B cell (primary cell): Measurements from ENCODE around the gene EIF3K. TPM values are rescaled to one million over a fixed set of nuclear protein-coding genes. Genes with fewer than 3 reads are reported as not detected.
A peak's percentile ranks its signal among the peaks of the same experiment; 100 is the strongest.

Experiments
- ATAC-seq: fragments of 200-7000 bp; cut with Tn5 transposase; one replicate; pipeline ENCODE4 v1.10.0; 2021; ENCODE audit warnings: low read depth, mild to moderate bottlenecking, moderate number of reproducible peaks, moderate library complexity
- CTCF ChIA-PET: fragments of 350-600 bp; sonication (Branson Sonifier 250); formaldehyde crosslinking; loops from one replicate; lab custom pipeline; 2021; ENCODE audit warnings: antibody characterized with exemption, inconsistent platforms; lab: Charles Lee
- POLR2A ChIA-PET: fragments of 350-600 bp; sonication (Branson Sonifier 250); formaldehyde crosslinking; loops from one replicate; lab custom pipeline; 2021; ENCODE audit warnings: antibody characterized with exemption; lab: Charles Lee
- DNase-seq: peaks from one replicate; pipeline ENCODE4 v3.0.0; 2013
- H2AFZ ChIP-seq: 2 replicates; pipeline ENCODE4 v1.6.1; 2012; ENCODE audit warnings: mild to moderate bottlenecking, low read depth, low read length; ENCODE audit not compliant: insufficient read depth, poor library complexity, severe bottlenecking
- H3K27ac ChIP-seq, 2 donors: 1 replicate in 1 of 2; 2 replicates in 1 of 2; pipeline ENCODE4 v1.5.1; 2012 to 2013; ENCODE audit warnings: low read length in 2 of 2, mild to moderate bottlenecking in 2 of 2, moderate library complexity in 1 of 2
- H3K27me3 ChIP-seq, 4 experiments: fragments of 200-600 bp in 1 of 4; sonication (generic) in 1 of 4; replicated peaks in 1 of 4; 1 replicate in 2 of 4; 2 replicates in 2 of 4; pipeline versions ENCODE4 v1.6.1 to v1.7.0; 2013 to 2016; ENCODE audit warnings: low read length in 3 of 4, mild to moderate bottlenecking in 2 of 4, mixed read lengths in 1 of 4, moderate library complexity in 1 of 4; ENCODE audit not compliant: insufficient read depth in 4 of 4, control insufficient read depth in 3 of 4; ENCODE audit errors: control extremely low read depth in 1 of 4
- H3K36me3 ChIP-seq, 2 experiments: replicated peaks in 1 of 2; 1 replicate in 1 of 2; 2 replicates in 1 of 2; pipeline versions ENCODE4 v1.6.1 to v1.7.1; 2013; ENCODE audit warnings: low read length in 1 of 2; ENCODE audit not compliant: insufficient read depth in 2 of 2, control insufficient read depth in 1 of 2; ENCODE audit errors: control extremely low read depth in 1 of 2, extremely low read depth in 1 of 2
- H3K4me1 ChIP-seq, 2 donors: fragments of 200-600 bp in 1 of 2; sonication (generic) in 1 of 2; 1 replicate in 1 of 2; 2 replicates in 1 of 2; pipeline versions ENCODE4 v1.5.1 to v1.6.1; 2013 to 2017; ENCODE audit warnings: low read length in 2 of 2; ENCODE audit not compliant: control insufficient read depth in 2 of 2, insufficient read depth in 2 of 2
- H3K4me2 ChIP-seq: replicated peaks from 2 replicates; pipeline ENCODE3; 2012; ENCODE audit warnings: mild to moderate bottlenecking, low read depth, low read length; ENCODE audit not compliant: poor library complexity, severe bottlenecking
- H3K4me3 ChIP-seq, 5 experiments: fragments of 200-600 bp in 1 of 5; sonication (generic) in 1 of 5; 1 replicate in 3 of 5; 2 replicates in 2 of 5; pipeline versions ENCODE4 v1.5.1 to v1.7.0; 2011 to 2016; ENCODE audit warnings: low read length in 4 of 5, mild to moderate bottlenecking in 4 of 5, low read depth in 2 of 5, control low read depth in 1 of 5, moderate library complexity in 1 of 5; ENCODE audit not compliant: insufficient read depth in 1 of 5; ENCODE audit errors: control extremely low read depth in 1 of 5, extremely low read depth in 1 of 5
- H3K79me2 ChIP-seq: fragments of 200-600 bp; sonication (generic); one replicate; pipeline ENCODE4 v1.6.0; 2016; ENCODE audit warnings: low read length; ENCODE audit not compliant: control insufficient read depth, insufficient read depth
- H3K9ac ChIP-seq: fragments of 200-600 bp; sonication (generic); 2 replicates; pipeline ENCODE4 v1.6.1; 2017; ENCODE audit warnings: mild to moderate bottlenecking, low read length, moderate library complexity
- H3K9me3 ChIP-seq, 3 donors: one replicate each; pipeline versions ENCODE4 v1.6.1 to v1.7.1; 2013; ENCODE audit warnings: low read length in 2 of 3; ENCODE audit not compliant: control insufficient read depth in 2 of 3, insufficient read depth in 1 of 3; ENCODE audit errors: control extremely low read depth in 1 of 3
- H4K20me1 ChIP-seq: 2 replicates; pipeline ENCODE4 v1.6.0; 2012; ENCODE audit warnings: mild to moderate bottlenecking, low read length; ENCODE audit not compliant: insufficient read depth, control insufficient read depth, poor library complexity, severe bottlenecking
- H3K27ac Mint-ChIP-seq: one replicate; pipeline ENCODE4 v1.8.0; 2021; ENCODE audit warnings: mixed read lengths
- H3K27me3 Mint-ChIP-seq: one replicate; pipeline ENCODE4 v1.8.0; 2021; ENCODE audit warnings: mixed read lengths
- H3K4me1 Mint-ChIP-seq: one replicate; pipeline ENCODE4 v1.8.0; 2021; ENCODE audit warnings: mixed read lengths
- H3K4me3 Mint-ChIP-seq: one replicate; pipeline ENCODE4 v1.8.0; 2021; ENCODE audit warnings: mixed read lengths
- H3K9me3 Mint-ChIP-seq: one replicate; pipeline ENCODE4 v1.8.0; 2022; ENCODE audit warnings: mixed read lengths; ENCODE audit not compliant: insufficient read depth
- CTCF ChIP-seq: fragments of 200-600 bp; IDR thresholded peaks from one replicate; pipeline ENCODE4 v1.8.0; 2022; ENCODE audit warnings: antibody characterized with exemption, mild to moderate bottlenecking
- EZH2 ChIP-seq: IDR thresholded peaks from 2 replicates; pipeline ENCODE4 v1.6.1; 2012; ENCODE audit warnings: borderline replicate concordance, low read depth, mild to moderate bottlenecking, moderate library complexity, low read length; ENCODE audit not compliant: insufficient read depth, poor library complexity, severe bottlenecking
- WGBS: methylation state at CpG from one replicate; pipeline ENCODE4 v1.1.5; 2013; ENCODE audit warnings: missing lambda C conversion rate; ENCODE audit not compliant: insufficient coverage; 5-methylcytosine and 5-hydroxymethylcytosine counted together
- intact Hi-C: fragments of 100-400 bp; cut with micrococcal nuclease; formaldehyde crosslinking; loops from one replicate; pipeline ENCODE4 v1.10.0; 2022
- polyA plus RNA-seq: library from polyadenylated mRNA; depleted of rRNA; stranded (reverse); fragments of >200 nt; gene quantifications from 2 replicates; pipeline ENCODE4 v1.2.3, GENCODE V29; 2012
- total RNA-seq, 2 donors: library from RNA; stranded (reverse); fragments of 120-200 nt in 1 of 2; gene quantifications; 1 replicate in 1 of 2; 2 replicates in 1 of 2; pipeline versions ENCODE4 v1.2.3 to v1.2.4, GENCODE V29; 2013 to 2022

EIF3K gene
- total and polyA plus RNA-seq, 2 donors (not counting 1 experiment from before 2014, with no cell fraction given) = 284 to 773 TPM

GRCh38 chr19:38678217-38678890 lies 59.4 kb downstream of the EIF3K start:
- H3K27ac Mint-ChIP-seq = peak overlapping the region; percentile 59

More at GRCh38 chr19:38678217-38678890, 59.4 kb downstream of the EIF3K start:
- ChIA-PET POLR2A (no interaction called here), CTCF (interaction anchor here (0.6 kb wide), 1 partner anchor 435 kb away, joined by 3 read pairs; no protein-coding TSS in a partner anchor)
- H3K27me3 ChIP-seq = no peaks in the 10 kb centered on the region
- peak overlapping the region; percentile 19 for H3K4me3 Mint-ChIP-seq
- DNase-seq (no peak), ATAC-seq (no peak)
- H3K4me2 ChIP-seq = peak overlapping the region; percentile 23
- intact Hi-C loops = no loop called here
- no peak overlapping the region for H2AFZ ChIP-seq
- 82% methylated on average over 12 of the region's 15 CpGs for WGBS
- H3K4me3 ChIP-seq = no peak overlapping the region
- H3K4me1 ChIP-seq = peaks cover 45 to 70% of the 10 kb centered on the region in 2 donors
- H3K27me3 Mint-ChIP-seq = no peaks in the 10 kb centered on the region
- no peaks in the 10 kb centered on the region for H3K9me3 ChIP-seq
- peaks cover 0 to 10% of the 10 kb centered on the region in 2 experiments for H3K36me3 ChIP-seq
- no peak for TF ChIP-seq EZH2
- no peak for TF ChIP-seq CTCF
- peaks cover 80% of the 10 kb centered on the region for H3K4me1 Mint-ChIP-seq
- peaks cover 72% of the 10 kb centered on the region for H4K20me1 ChIP-seq
- no peak overlapping the region for H3K9ac ChIP-seq
- H3K9me3 Mint-ChIP-seq = no peaks in the 10 kb centered on the region
- peak overlapping the region in 1 of 2 donors; percentile 27 for H3K27ac ChIP-seq
- peaks cover 97% of the 10 kb centered on the region for H3K79me2 ChIP-seq
